ENCODE measurements around the gene CD1D. TPM values are rescaled to one million over a fixed set of nuclear protein-coding genes. Genes with fewer than 3 reads are reported as not detected.

The CD1D gene
- total RNA-seq, 1 donor from 2014 or later: not detected

GRCh38 chr1:158149577-158150269 is 31.0 kb upstream of the CD1D start:
- peak overlapping the region; percentile 57 for H3K27ac Mint-ChIP-seq (ENCODE audit: unreplicated experiment)

DNA sequence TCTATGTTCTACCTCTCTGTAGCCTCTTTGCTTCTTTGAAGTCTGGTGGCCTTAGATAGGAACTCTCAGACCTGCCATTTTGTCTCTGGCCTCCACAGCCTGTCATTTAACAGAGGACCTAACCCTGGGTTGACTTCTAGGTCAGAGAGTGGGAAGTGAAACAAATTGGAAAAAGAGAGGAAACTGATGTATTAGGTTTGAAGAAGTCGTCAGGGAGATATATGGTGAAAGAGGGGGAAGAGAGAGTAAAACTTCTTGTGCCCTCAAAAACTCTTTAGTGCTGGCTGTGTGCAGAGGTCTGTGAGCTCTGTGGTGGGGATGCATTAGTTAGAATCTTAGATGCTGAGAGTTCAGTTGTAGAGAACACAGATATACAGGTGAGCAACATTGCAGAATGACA is 30.2 kb upstream of the CD1D start:
- Mint-ChIP-seq H3K27ac (ENCODE audit: unreplicated experiment) (no peak overlapping the region), H3K27me3 (ENCODE audit: low read depth) (peaks cover 22% of the 10 kb centered on the region), H3K9me3 (ENCODE audit: low read depth) (peaks cover 5% of the 10 kb centered on the region)

More at GRCh38 chr1:158149577-158150269, 31.0 kb upstream of the CD1D start:
- Mint-ChIP-seq H3K4me1 (ENCODE audit: low read depth) (peaks cover 37% of the 10 kb centered on the region), H3K27me3 (ENCODE audit: low read depth) (peaks cover 17% of the 10 kb centered on the region), H3K9me3 (ENCODE audit: low read depth) (peaks cover 5% of the 10 kb centered on the region), H3K36me3 (ENCODE audit: low read depth) (no peaks in the 10 kb centered on the region), H3K4me3 (ENCODE audit: unreplicated experiment) (peak overlapping the region; percentile 73)
- peak; percentile 96 for DNase-seq (ENCODE audit: low spot score)
- TF ChIP-seq, protein P1, sequence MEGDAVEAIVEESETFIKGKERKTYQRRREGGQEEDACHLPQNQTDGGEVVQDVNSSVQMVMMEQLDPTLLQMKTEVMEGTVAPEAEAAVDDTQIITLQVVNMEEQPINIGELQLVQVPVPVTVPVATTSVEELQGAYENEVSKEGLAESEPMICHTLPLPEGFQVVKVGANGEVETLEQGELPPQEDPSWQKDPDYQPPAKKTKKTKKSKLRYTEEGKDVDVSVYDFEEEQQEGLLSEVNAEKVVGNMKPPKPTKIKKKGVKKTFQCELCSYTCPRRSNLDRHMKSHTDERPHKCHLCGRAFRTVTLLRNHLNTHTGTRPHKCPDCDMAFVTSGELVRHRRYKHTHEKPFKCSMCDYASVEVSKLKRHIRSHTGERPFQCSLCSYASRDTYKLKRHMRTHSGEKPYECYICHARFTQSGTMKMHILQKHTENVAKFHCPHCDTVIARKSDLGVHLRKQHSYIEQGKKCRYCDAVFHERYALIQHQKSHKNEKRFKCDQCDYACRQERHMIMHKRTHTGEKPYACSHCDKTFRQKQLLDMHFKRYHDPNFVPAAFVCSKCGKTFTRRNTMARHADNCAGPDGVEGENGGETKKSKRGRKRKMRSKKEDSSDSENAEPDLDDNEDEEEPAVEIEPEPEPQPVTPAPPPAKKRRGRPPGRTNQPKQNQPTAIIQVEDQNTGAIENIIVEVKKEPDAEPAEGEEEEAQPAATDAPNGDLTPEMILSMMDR (IDR thresholded peaks at IDR 0.05): no peak

DNA sequence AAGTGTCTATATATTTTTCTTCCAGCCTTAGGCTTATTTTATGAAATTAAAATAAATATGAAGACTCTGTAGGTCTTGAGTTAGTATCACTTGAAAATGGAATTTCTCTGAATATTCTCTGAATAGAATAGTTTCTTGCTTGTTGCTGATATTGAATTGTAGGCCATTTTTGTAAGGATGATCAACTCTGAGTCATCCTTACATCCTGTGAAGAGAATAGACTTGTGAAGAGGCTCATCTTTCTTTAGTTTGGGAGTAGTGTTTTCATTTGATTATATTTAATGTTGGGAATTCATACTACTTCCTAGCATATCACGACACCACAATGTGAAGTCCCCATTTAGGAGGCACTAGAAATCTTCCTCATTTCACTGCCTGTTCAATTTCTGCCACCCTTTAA is 27.5 kb upstream of the CD1D start:
- no peak for DNase-seq (ENCODE audit: low spot score)
- H3K27me3 Mint-ChIP-seq (ENCODE audit: low read depth): peaks cover 28% of the 10 kb centered on the region
- no peaks in the 10 kb centered on the region for H3K36me3 Mint-ChIP-seq (ENCODE audit: low read depth)
- H3K27ac Mint-ChIP-seq (ENCODE audit: unreplicated experiment): no peak overlapping the region
- H3K4me3 Mint-ChIP-seq (ENCODE audit: unreplicated experiment): no peak overlapping the region
- H3K4me1 Mint-ChIP-seq (ENCODE audit: low read depth): peaks cover 21% of the 10 kb centered on the region
- TF ChIP-seq, protein P1 (IDR thresholded peaks at IDR 0.05): no peak
- H3K9me3 Mint-ChIP-seq (ENCODE audit: low read depth): peaks cover 5% of the 10 kb centered on the region

More for the DNA sequence above, 30.2 kb upstream of the CD1D start:
- peak overlapping the region; percentile 73 for H3K4me3 Mint-ChIP-seq (ENCODE audit: unreplicated experiment)
- H3K4me1 Mint-ChIP-seq (ENCODE audit: low read depth): peaks cover 30% of the 10 kb centered on the region
- H3K36me3 Mint-ChIP-seq (ENCODE audit: low read depth): no peaks in the 10 kb centered on the region
- DNase-seq (ENCODE audit: low spot score): no peak
- TF ChIP-seq, protein P1 (IDR thresholded peaks at IDR 0.05): no peak

GRCh38 chr1:158153746-158154444 is 26.8 kb upstream of the CD1D start:
- Mint-ChIP-seq H3K4me1 (ENCODE audit: low read depth) (peaks cover 19% of the 10 kb centered on the region), H3K27ac (ENCODE audit: unreplicated experiment) (no peak overlapping the region), H3K27me3 (ENCODE audit: low read depth) (peaks cover 31% of the 10 kb centered on the region), H3K4me3 (ENCODE audit: unreplicated experiment) (no peak overlapping the region), H3K36me3 (ENCODE audit: low read depth) (no peaks in the 10 kb centered on the region), H3K9me3 (ENCODE audit: low read depth) (peaks cover 5% of the 10 kb centered on the region)
- no peak for DNase-seq (ENCODE audit: low spot score)
- TF ChIP-seq, protein P1 (IDR thresholded peaks at IDR 0.05): no peak

GRCh38 chr1:158154501-158154900 is 26.2 kb upstream of the CD1D start:
- Mint-ChIP-seq H3K4me3 (ENCODE audit: unreplicated experiment) (no peak overlapping the region), H3K27ac (ENCODE audit: unreplicated experiment) (no peak overlapping the region), H3K9me3 (ENCODE audit: low read depth) (peaks cover 5% of the 10 kb centered on the region), H3K4me1 (ENCODE audit: low read depth) (peaks cover 13% of the 10 kb centered on the region), H3K36me3 (ENCODE audit: low read depth) (no peaks in the 10 kb centered on the region), H3K27me3 (ENCODE audit: low read depth) (peaks cover 34% of the 10 kb centered on the region)
- TF ChIP-seq, protein P1 (IDR thresholded peaks at IDR 0.05): no peak
- DNase-seq (ENCODE audit: low spot score): no peak
